ENCODE measurements around the gene ROR2. TPM values are rescaled to one million over a fixed set of nuclear protein-coding genes. Genes with fewer than 3 reads are reported as not detected.
A peak's percentile ranks its signal among the peaks of the same experiment; 100 is the strongest.

ROR2 gene
- total RNA-seq, 1 donor from 2014 or later = 14.9 TPM

- no peak for DNase-seq (ENCODE audit: low read depth, low spot score)
- Mint-ChIP-seq H3K4me3 (no peak overlapping the region), H3K27ac (ENCODE audit: unreplicated experiment) (no peak overlapping the region), H3K27me3 (ENCODE audit: low read depth) (no peaks in the 10 kb centered on the region), H3K36me3 (ENCODE audit: low read depth) (no peaks in the 10 kb centered on the region), H3K4me1 (peaks cover 10% of the 10 kb centered on the region), H3K9me3 (no peaks in the 10 kb centered on the region)
- TF ChIP-seq CTCF (conservative IDR thresholded peaks at IDR 0.05) = no peak
Observed at GRCh38 chr9:91812191-91812590, 137.8 kb downstream of the ROR2 start.

- TF ChIP-seq CTCF (conservative IDR thresholded peaks at IDR 0.05) = no peak
- Mint-ChIP-seq H3K4me1 (peaks cover 6% of the 10 kb centered on the region), H3K27me3 (ENCODE audit: low read depth) (no peaks in the 10 kb centered on the region), H3K36me3 (ENCODE audit: low read depth) (no peaks in the 10 kb centered on the region), H3K4me3 (no peak overlapping the region), H3K9me3 (no peaks in the 10 kb centered on the region), H3K27ac (ENCODE audit: unreplicated experiment) (peak overlapping the region; percentile 57)
- no peak for DNase-seq (ENCODE audit: low read depth, low spot score)
Observed at GRCh38 chr9:91811024-91811909, 138.8 kb downstream of the ROR2 start.

GRCh38 chr9:91810286-91810905 lies 139.6 kb downstream of the ROR2 start:
- H3K9me3 Mint-ChIP-seq = no peaks in the 10 kb centered on the region
- H3K4me1 Mint-ChIP-seq = peaks cover 6% of the 10 kb centered on the region
- H3K27me3 Mint-ChIP-seq (ENCODE audit: low read depth) = no peaks in the 10 kb centered on the region
- TF ChIP-seq CTCF (conservative IDR thresholded peaks at IDR 0.05) = no peak
- no peak overlapping the region for H3K4me3 Mint-ChIP-seq
- H3K27ac Mint-ChIP-seq (ENCODE audit: unreplicated experiment) = no peak overlapping the region
- no peak for DNase-seq (ENCODE audit: low read depth, low spot score)
- H3K36me3 Mint-ChIP-seq (ENCODE audit: low read depth) = no peaks in the 10 kb centered on the region

GRCh38 chr9:91809581-91810285 lies 140.3 kb downstream of the ROR2 start:
- DNase-seq (ENCODE audit: low read depth, low spot score) = no peak
- no peaks in the 10 kb centered on the region for H3K27me3 Mint-ChIP-seq (ENCODE audit: low read depth)
- H3K36me3 Mint-ChIP-seq (ENCODE audit: low read depth) = no peaks in the 10 kb centered on the region
- H3K4me3 Mint-ChIP-seq = no peak overlapping the region
- peaks cover 7% of the 10 kb centered on the region for H3K4me1 Mint-ChIP-seq
- H3K9me3 Mint-ChIP-seq = no peaks in the 10 kb centered on the region
- TF ChIP-seq CTCF (conservative IDR thresholded peaks at IDR 0.05) = no peak
- no peak overlapping the region for H3K27ac Mint-ChIP-seq (ENCODE audit: unreplicated experiment)

GRCh38 chr9:91807643-91808246 lies 142.3 kb downstream of the ROR2 start:
- Mint-ChIP-seq H3K27ac (ENCODE audit: unreplicated experiment) (peak overlapping the region; percentile 75), H3K36me3 (ENCODE audit: low read depth) (no peaks in the 10 kb centered on the region), H3K4me1 (peaks cover 17% of the 10 kb centered on the region), H3K9me3 (no peaks in the 10 kb centered on the region), H3K27me3 (ENCODE audit: low read depth) (no peaks in the 10 kb centered on the region), H3K4me3 (no peak overlapping the region)
- DNase-seq (ENCODE audit: low read depth, low spot score) = no peak
- no peak for TF ChIP-seq CTCF (conservative IDR thresholded peaks at IDR 0.05)

All from neural crest cell (in vitro differentiated cells).